HG02870 (cell line): ENCODE data around the gene AUTS2.

ENCODE experiments used
- ATAC-seq: cut with Tn5 transposase; IDR thresholded peaks from one replicate; pipeline ENCODE4 v1.9.1; 2021; ENCODE audit warnings: mild to moderate bottlenecking, moderate library complexity; ENCODE audit not compliant: unreplicated experiment

The AUTS2 gene

GRCh38 chr7:69879989-69880388 is 281.7 kb downstream of the AUTS2 start:
- ATAC-seq: no peak

- no peak for ATAC-seq
Observed at GRCh38 chr7:69880840-69881239, 282.6 kb downstream of the AUTS2 start.

GRCh38 chr7:69882269-69882668 is 284.0 kb downstream of the AUTS2 start:
- peak; percentile 93 for ATAC-seq

- no peak for ATAC-seq
Observed at GRCh38 chr7:69883399-69883891, 285.2 kb downstream of the AUTS2 start.

- no peak for ATAC-seq
Observed at GRCh38 chr7:69885431-69885830, 287.2 kb downstream of the AUTS2 start.

- peak; percentile 83 for ATAC-seq
Observed at GRCh38 chr7:69889338-69889975, 291.2 kb downstream of the AUTS2 start.

- ATAC-seq: no peak
Observed at GRCh38 chr7:69889976-69890351, 291.7 kb downstream of the AUTS2 start.

GRCh38 chr7:69892790-69893189 is 294.5 kb downstream of the AUTS2 start:
- ATAC-seq: no peak

- no peak for ATAC-seq
Observed at GRCh38 chr7:69893906-69894305, 295.6 kb downstream of the AUTS2 start.

GRCh38 chr7:69895446-69895845 is 297.2 kb downstream of the AUTS2 start:
- ATAC-seq: no peak

GRCh38 chr7:69896121-69896520 is 297.8 kb downstream of the AUTS2 start:
- ATAC-seq: no peak

- ATAC-seq: peak; percentile 89
Observed at GRCh38 chr7:69898189-69898588, 299.9 kb downstream of the AUTS2 start.

- no peak for ATAC-seq
Observed at GRCh38 chr7:69903410-69903809, 305.1 kb downstream of the AUTS2 start.

GRCh38 chr7:69906283-69906995 is 308.2 kb downstream of the AUTS2 start:
- peak; percentile 91 for ATAC-seq

GRCh38 chr7:69907720-69908119 is 309.4 kb downstream of the AUTS2 start:
- ATAC-seq: no peak

- no peak for ATAC-seq
Observed at GRCh38 chr7:69908454-69908853, 310.2 kb downstream of the AUTS2 start.

GRCh38 chr7:69910150-69910549 is 311.9 kb downstream of the AUTS2 start:
- no peak for ATAC-seq

- no peak for ATAC-seq
Observed at GRCh38 chr7:69911337-69911736, 313.1 kb downstream of the AUTS2 start.

- no peak for ATAC-seq
Observed at GRCh38 chr7:69912141-69912540, 313.9 kb downstream of the AUTS2 start.

- no peak for ATAC-seq
Observed at GRCh38 chr7:69912846-69913245, 314.6 kb downstream of the AUTS2 start.

GRCh38 chr7:69919426-69920111 is 321.3 kb downstream of the AUTS2 start:
- no peak for ATAC-seq

GRCh38 chr7:69920797-69921196 is 322.5 kb downstream of the AUTS2 start:
- ATAC-seq: no peak
